Stimulated activated CD4-positive, alpha-beta T cell treated with anti-CD3 and anti-CD28 coated beads, Interleukin-15, amount 100 ng/mL, for 48 hours (primary cell): ENCODE results near the gene FGF18.
"Not testable (repeated sequence)": the region's sequence is repeated elsewhere in the genome, so short reads cannot be mapped to it uniquely, and the experiment has no call there.

Source experiments
- DNase-seq, 2 donors: peaks; one replicate each; pipeline ENCODE4 v3.0.0-alpha.2; 2020; ENCODE audit warnings: low read depth in 2 of 2

Gene FGF18, protein sequence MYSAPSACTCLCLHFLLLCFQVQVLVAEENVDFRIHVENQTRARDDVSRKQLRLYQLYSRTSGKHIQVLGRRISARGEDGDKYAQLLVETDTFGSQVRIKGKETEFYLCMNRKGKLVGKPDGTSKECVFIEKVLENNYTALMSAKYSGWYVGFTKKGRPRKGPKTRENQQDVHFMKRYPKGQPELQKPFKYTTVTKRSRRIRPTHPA

DNA sequence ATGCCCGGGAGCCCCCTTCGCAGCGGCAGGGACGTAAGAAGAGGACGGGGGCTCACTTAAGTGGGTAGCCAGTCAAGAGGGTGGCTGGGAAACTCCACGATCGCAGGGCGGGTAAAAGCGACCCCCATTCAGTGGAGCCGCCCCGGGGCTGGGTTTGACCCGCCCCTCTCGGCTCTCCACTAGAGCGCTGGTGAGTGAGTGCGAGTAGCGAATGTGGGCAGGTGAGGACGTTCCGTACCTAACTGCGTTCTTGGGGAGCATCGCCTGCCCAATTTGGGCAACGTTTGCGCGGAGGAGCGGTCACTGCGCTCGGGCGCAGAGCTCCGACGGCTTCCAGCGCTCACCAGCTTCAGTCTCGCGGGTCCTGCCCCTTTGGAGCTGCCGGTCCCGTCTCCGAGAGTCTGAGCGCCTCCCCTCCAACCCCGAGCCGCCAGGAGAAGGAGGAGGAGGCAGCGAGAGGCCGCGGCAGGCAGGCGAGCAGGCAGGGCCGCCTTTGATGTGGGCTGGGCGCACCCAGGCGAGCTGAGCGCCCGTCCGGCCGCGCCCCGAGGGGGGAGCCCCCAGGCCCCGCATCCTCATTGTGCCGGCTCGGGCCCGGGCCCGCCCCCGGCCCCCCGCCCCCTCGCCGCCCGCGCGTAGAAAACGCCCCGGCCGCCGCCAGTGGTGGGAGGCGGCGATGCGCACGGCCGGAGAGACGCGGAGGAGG is at the start of gene FGF18:
TSS of gene FGF18 (plus strand) at position 666 of the 706 bp plus-strand sequence. CDS start 553 bp downstream, outside the sequence.
- peak in 1 of 2 donors; percentile 15 for DNase-seq

DNA sequence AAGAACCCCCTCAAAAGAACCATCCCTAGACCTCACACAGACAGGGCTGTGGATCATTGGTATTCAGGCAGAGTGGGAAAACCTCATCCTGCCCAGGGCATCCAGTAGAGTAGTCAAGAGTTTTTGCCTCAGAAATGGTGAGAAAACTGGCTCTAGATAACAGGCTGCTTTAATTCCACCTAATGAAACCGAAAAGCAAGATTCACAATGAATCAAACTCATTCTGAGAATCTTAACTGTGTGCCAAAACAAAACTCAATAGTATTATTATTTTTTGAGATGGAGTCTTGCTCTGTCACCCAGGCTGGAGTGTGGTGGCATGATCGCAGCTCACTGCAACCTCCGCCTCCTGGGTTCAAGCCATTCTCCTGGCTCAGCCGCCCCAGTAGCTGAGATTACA is 49.5 kb upstream of the FGF18 start:
- no peak for DNase-seq

DNA sequence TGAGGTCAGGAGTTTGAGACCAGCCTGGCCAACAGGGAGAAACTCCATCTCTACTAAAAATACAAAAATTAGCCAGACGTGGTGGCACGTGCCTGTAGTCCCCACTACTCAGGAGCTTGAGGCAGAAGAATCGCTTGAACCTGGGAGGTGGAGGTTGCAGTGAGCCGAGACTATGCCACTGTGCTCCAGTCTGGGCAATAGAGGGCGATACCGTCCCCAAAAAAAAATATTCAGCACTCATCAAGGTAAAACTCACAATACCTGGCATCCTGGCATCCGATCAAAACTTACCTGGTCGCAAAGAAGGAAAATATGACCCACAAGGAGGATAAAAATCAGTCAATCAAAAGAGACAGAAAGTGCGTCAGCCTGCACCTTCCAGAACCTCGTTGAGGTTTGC is 48.6 kb upstream of the FGF18 start:
- not testable (repeated sequence) for DNase-seq

DNA sequence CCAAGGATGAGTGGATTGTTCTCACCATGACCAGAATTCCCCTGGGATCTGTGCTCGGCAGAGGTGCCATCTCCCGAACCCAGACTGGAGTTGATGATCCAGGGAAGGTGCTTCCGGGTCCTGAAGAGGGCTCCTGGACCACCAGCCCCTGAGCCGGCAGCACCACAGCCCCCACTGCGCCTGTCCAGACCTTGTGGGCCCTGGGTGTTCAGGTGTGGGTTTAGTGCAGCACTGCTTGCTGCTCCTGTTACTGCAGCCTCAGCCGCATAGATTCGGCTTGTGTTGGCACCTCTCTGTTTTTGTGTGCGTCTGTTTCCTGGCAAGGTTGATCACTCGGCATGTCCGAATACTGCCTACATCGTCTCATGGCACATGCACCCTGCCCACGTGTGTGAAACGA is 48.1 kb upstream of the FGF18 start:
- DNase-seq: no peak

DNA sequence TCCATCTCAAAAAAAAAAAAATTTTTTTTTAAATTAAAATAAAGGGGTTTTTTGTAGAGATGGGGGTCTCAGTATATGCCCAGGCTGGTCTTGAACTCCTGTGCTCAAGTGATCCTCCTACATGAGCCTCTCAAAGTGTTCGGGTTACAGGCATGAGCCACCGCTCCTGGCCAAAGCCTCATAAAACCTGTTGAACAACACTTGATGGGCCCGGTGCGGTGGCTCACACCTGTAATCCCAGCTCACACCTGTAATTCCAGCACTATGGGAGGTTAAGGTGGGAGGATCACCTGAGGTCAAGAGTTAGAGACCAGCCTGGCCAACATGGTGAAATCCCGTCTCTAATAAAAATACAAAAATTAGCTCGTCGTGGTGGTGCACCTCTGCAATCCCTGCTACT is 39.5 kb upstream of the FGF18 start:
- DNase-seq: no peak

DNA sequence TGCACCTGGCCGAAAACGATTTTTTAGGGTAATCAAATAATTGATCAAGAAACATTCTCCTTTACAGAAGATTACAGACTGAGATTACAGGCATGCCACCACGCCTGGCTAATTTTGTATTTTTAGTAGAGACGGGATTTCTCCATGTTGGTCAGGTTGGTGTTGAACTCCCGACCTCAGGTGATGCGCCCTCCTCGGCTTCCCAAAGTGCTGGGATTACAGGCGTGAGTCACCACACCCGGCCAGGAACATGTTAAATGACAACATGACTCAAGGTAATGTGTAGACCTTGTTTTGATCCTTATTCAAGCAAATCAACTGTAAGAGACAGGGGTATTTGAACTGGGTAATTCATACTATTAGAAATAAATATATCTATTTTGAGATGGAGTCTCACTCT is 35.0 kb upstream of the FGF18 start:
- not testable (repeated sequence) for DNase-seq

DNA sequence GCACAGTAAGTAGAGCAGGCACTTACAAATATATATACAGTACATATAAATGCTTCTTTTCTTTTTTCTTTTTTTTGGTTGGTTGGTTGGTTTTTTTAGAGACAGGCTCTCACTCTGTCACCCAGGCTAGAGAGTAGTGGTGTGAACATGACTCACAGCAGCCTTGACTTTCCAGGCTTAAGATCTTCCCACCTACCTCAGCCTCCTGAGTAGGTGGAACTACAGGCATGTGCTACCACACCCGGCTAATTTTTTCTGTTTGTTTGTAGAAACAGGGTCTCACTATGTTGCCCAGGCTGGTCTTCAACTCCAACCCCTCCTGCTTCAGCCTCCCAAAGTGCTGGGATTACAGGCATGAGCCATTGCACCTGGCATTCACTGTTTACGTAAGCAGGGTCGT is 34.4 kb upstream of the FGF18 start:
- DNase-seq: not testable (repeated sequence)

DNA sequence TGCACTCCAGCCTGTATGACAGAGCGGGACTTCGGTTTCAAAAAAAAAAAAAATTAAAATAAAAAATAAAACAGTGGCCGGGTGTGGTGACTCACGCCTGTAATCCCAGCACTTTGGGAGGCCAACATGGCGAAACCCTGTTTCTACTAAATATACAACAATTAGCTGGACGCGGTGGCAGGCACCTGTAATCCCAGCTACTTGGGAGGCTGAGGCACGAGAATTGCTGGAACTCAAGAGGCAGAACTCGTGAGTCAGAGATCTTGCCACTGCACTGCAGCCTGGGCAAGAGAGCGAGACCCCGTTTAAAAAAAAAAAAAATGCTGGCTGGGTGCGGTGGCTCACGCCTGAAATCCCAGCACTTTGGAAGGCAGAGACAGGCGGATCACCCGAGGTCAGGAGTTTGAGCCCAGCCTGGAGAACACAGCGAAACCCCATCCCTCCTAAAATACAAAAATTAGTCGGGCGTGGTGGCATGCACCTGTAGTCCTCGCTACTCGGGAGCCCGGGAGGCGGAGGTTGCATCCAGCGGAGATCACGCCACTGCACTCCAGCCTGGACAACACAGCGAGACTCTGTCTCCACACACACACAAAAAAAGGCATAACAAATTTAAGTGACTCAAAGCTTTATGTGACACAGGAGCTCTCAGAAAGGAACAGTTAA is 33.3 kb upstream of the FGF18 start:
- DNase-seq: no peak

DNA sequence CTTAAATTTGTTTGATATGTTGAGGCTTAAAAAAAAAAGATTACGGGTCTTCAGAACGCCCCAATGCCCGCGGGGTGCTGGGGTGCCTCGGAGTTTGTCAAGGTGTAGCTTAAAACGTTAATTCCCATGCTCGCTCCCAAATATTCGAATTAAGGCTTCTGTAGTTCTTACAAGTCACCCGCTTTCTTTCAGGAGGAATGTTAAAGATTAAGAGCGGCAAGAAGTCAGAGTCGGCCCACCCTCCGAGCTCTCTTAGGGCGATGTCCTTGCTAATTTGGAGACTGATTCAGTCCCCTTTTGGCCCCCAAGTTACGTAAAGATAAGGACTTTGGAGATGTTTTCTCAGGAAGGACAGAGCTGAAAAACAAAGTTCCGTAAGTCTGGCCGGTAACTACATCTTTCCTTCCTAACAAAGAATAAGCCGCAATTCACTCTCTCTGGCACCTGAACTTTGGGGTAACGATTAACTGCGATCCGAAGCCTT is 32.5 kb upstream of the FGF18 start:
- DNase-seq: no peak

DNA sequence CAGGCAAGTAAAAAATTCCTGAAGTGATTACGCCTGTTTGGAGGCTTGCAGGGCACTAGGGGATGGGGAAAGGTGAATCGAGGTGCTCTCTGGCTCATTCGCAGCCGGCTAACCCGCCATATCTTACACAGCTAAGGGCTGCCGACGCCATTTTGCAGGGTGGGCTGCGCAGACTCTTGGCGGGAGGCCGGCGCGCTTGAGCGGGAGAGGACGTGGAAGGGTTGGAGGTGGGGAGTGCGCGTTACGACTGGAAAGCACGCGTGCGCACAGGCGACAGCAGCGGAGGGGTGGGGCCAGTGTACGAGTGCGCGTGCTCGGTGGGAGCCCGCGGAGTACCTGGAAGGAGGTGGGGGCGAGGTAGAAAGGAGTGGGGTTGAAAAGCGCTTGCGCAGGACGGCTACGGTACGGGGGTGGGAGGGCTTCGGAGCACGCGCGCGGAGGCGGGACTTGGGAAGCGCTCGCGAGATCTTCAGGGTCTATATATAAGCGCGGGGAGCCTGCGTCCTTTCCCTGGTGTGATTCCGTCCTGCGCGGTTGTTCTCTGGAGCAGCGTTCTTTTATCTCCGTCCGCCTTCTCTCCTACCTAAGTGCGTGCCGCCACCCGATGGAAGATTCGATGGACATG is 32.0 kb upstream of the FGF18 start, which contains the start of gene NPM1:
TSS of gene NPM1 (plus strand) at position 505 of the 625 bp plus-strand sequence. CDS start at position 605, 100 bp downstream.
- DNase-seq: peak; percentile 97 to 98

DNA sequence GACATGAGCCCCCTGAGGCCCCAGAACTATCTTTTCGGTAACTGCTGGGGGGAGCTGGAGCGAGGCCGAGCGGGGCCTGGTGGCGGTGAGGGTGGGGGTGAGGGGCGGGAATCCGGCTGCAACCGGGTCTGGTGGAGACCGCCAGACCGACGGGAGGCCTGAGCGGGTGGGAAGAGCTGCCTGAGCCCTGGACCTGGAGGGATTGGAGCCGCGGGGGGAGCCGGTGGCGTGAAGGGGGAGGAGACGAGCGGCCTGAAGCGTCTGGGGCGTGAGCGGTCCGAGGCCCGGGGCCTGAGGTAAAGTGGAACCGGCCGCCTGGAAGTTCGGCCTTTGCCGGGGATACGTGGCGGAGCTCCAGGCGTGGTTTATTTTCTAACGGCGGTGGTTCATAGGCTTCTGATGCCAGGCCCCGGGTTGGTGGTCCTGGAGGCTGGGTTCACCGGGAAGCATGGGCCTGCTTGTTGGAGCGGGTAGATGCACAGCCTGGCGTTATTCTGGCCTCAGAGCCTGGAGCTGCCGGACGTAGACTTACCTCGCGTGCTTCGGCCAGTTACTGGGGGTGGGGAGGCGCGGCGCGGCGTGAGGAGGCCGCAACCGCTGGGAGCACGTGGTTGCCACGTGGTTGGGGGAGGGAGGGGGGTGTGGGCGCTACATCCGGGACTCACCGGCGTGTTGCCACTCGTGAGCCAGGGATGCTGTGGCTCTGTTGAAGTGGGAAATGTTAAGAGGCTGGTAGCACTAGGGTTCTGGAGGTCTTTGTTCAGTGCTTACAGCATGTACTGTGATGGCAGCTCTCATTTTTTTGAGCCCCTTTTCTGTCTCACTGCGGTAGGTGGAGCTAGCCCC is 31.3 kb upstream of the FGF18 start:
- DNase-seq: peak; percentile 73 to 77

DNA sequence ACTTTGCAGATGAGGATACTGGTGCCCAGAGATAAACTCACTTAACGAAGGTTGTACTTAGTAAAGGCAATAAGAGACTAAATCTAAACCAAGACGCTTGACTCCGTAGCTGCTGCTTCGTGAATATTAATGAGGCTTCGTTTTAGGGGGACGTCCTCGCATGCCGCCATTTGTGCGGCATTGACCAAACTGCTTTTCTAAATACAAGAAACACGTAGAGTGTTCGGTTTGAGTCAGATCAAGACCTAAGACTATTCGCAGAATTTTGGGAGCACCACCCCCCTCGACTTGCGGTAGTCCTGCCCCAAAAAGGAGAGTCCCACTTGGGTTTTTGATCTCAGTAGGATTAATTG is 30.7 kb upstream of the FGF18 start:
- peak; percentile 20 to 35 for DNase-seq

DNA sequence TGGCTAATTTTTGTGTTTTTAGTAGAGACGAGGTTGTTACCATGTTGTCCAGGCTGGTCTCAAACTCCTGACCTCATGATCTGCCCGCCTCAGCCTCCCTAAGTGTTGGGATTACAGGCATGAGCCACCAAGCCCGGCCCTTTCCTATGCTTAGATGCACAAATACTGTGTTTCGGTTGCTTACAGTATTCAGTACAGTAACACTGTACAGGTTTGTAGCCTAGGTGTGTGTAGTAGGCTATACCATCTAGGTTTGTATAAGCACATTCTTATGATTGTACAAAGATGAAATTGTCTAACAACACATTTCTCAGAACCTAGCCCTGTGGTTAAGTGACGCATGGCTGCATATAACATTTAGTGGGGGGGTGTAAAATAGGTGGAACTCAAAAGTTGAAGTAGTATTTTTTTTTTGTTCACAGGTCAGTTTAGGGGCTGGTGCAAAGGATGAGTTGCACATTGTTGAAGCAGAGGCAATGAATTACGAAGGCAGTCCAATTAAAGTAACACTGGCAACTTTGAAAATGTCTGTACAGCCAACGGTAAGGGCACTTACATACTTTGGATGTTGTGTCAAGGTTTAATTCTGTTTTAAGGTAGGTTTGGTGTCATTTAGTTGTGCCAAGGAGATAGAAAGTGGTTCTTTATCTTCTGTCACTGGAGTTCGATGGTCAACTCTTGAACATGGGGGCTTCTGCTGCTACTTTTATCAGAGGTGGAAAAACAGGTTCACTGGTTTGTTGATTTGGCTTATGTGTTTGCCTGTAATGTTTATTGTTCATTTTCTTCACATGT is 28.4 kb upstream of the FGF18 start:
- DNase-seq: no peak

DNA sequence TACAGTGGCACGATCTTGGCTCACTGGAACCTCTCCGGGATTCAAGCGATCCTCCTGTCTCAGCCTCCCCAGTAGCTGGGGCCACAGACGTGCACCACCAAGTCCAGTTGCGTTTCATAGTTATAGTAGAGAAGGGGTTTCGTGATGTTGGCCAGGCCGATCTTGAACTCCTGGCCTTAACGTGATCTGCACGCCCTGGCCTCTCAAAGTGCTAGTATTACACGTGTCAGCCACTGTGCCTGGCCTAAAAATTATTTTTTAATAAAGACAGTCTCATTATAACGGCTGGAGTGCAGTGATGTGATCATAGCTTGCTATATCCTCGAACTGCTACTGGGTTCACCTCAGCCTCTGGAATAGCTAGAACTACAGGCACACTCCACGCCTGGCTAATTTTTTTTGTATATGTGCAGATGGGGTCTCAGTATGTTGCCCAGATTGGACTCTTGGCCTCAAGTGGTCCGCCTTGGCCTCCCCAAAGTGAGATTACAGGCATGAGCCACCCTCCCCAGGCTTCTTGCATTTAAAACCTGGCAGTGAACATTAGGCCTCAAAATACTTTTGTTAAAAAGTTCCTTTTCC is 27.4 kb upstream of the FGF18 start:
- no peak for DNase-seq

DNA sequence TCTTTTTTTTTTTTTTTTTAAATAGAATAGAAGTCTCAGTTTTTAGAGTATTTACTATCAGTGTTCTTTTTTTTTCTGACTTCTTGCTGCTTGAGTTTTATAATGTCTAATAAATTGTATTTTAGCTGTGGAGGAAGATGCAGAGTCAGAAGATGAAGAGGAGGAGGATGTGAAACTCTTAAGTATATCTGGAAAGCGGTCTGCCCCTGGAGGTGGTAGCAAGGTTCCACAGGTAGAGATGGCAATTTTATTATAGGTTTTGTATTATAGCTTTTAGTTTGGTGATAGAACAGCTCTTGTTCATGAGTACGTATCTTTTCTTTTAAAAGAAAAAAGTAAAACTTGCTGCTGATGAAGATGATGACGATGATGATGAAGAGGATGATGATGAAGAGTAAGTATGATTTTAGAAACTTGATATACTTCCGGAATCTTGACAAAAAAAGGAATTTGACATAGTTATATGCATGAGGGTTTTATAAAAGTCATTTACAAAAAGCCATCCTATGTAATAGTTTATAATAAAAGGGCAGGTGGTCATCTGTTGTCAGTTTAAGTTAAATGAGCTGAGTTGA is 26.8 kb upstream of the FGF18 start:
- DNase-seq: no peak

DNA sequence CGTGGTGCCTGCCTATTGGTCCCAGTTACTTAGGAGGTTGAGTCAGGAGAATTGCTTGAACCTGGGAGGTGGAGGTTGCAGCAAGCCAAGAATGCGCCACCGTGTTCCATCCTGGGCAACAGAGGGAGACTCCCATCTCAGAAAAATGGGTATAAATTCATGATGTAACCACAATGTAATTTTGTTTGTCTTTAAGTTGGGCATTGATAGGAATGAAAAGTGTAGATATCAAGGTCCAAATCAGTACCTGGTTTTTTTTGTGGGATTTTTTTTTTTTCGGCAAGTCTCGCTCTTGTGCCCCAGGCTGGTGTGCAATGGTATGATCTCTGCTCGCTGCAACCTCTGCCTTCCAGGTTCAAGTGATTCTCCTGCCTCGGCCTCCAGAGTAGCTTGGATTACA is 24.4 kb upstream of the FGF18 start:
- DNase-seq: no peak

DNA sequence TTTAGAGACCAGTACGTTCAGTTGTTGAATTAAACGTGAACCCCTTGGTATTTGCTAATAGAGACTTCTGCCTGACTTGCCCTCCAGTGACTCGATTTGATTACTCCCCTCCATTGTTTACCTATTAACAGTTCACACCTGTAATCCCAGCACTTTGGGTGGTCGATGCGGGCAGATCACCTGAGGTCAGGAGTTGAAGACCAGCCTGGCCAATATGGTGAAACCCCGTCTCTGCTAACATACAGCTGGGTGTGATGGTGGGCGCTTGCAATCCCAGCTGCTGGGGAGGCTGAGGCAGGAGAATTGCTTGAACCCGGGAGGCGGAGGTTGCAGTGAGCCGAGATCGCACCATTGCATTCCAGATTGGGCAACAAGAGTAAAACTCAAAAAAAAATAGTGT is 22.9 kb upstream of the FGF18 start:
- DNase-seq: not testable (repeated sequence)

DNA sequence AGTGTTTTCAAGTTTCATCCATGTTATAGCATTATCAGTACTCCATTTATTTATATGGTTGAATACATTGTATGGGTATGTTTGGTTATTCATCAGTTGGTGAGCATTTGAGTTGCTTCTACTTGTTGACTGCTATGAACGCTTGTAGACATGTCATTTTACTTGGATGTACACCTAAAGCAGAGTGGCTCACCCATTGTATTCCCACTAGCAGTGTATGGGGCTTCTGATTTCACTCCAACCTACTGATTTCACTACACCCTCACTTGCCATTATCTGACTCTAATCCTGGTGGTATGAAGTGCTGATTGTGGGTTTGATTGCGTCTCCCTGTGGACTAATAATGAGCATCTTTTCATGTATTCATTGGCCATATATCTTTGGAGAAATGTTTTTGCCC is 22.3 kb upstream of the FGF18 start:
- no peak for DNase-seq

DNA sequence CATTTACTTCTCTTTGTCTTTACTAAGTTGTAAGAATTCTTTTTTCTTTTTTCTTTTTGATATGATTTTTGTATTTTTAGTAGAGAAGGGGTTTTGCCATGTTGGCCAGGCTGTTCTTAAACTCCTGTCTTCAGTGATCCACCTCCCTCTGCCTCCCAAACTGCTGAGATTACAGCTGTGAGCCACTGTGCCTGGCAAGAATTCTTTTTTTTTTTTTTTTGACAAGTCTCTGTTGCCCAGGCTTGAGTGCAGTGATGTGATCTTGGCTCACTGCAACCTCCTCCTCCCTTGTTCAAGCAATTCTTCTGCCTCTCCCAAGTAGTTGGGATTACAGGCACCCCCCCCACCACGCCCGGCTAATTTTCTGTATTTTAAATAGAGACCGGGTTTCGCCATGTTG is 21.8 kb upstream of the FGF18 start:
- DNase-seq: no peak

DNA sequence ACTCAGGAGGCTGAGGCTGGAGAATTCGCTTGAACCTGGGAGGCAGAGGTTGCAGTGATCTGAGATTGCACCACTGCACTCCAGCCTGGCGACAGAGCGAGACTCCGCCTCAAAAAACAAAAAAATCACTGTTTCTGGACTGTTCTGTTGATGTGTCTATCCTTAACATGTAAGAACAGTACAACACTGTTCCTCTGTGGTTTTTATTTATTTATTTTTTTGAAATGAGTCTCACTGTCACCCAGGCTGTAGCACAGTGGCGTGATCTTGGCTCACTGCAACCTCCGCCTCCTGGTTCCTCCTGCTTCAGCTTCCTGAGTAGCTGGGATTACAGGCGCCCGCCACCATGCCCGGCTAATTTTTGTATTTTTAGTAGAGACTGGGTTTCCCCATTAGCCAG is 20.8 kb upstream of the FGF18 start:
- DNase-seq: not testable (repeated sequence)
